Mucosa of descending colon (tissue), 3 donors: ENCODE results near the gene FKBP5. TPM values are rescaled to one million over a fixed set of nuclear protein-coding genes. Genes with fewer than 3 reads are reported as not detected.

Source experiments
- ATAC-seq: fragments of 200-7000 bp; cut with Tn5 transposase; one replicate; pipeline ENCODE4 v1.9.1; 2020; ENCODE audit warnings: mild to moderate bottlenecking, moderate library complexity
- DNase-seq, 3 donors: peaks; one replicate each; pipeline ENCODE4 v3.0.0-alpha.2; 2020
- H3K36me3 ChIP-seq: fragments of 200-600 bp; one replicate; pipeline ENCODE4 v1.8.0; 2021; ENCODE audit warnings: low read depth, mild to moderate bottlenecking
- H3K4me1 ChIP-seq: fragments of 200-600 bp; one replicate; pipeline ENCODE4 v1.8.0; 2021; ENCODE audit warnings: low read depth, mild to moderate bottlenecking
- H3K4me3 ChIP-seq: fragments of 200-600 bp; one replicate; pipeline ENCODE4 v1.8.0; 2021; ENCODE audit warnings: mild to moderate bottlenecking
- H3K9me3 ChIP-seq: fragments of 200-600 bp; one replicate; pipeline ENCODE4 v1.8.0; 2021; ENCODE audit warnings: mild to moderate bottlenecking
- CTCF ChIP-seq: fragments of 200-600 bp; IDR thresholded peaks from one replicate; pipeline ENCODE4 v1.8.0; 2022; ENCODE audit warnings: antibody characterized with exemption, mild to moderate bottlenecking
- intact Hi-C, 2 donors: fragments of 100-400 bp; cut with DNase I in 1 of 2; cut with micrococcal nuclease in 1 of 2; formaldehyde crosslinking; loops; one replicate each; pipeline versions ENCODE4 v1.11.0 to v1.11.1; 2022; cut with DNase I, micrococcal nuclease
- total RNA-seq, 3 donors: library from RNA; stranded (reverse); fragmentation: NEBNext Ultra II Directional in 2 of 3; extraction: Animal tissue kit (Norgen Biotek cat#: 25700) in 2 of 3; gene quantifications; one replicate each; pipeline versions ENCODE4 v1.2.1 to v1.2.4, GENCODE V29; 2021 to 2023
- donor health status: DM: no; HTN: no; CAD: no; lungs with moderate emphysema.
- donor health status: DM: no; HTN: no; CAD: no.
- donor health status: DM: no; HTN: yes; CAD: no.

FKBP5 gene
- total RNA-seq, 3 donors from 2014 or later = 22.1 to 174 (median 150) TPM

DNA sequence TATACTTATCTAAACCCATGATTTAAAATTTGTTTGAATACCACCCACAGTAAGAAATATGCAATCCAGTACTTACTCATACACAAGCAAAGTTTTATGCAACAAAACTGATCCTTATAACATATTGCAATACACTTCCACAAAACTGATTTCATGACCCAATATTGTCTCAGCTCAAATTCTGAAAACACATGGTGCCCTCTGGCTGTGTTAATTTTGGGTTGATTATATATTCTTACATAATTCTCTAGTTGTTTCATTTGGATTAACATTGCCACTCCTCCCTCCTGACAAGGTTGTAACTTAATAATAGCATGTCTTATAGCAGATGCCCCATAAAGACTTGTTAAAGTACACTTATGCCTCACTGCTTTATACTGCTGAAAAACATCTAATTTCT is 103.1 kb downstream of the FKBP5 start:
- intact Hi-C loops = no loop called here
- peaks cover 6% of the 10 kb centered on the region for H3K36me3 ChIP-seq
- no peak for TF ChIP-seq CTCF
- H3K4me1 ChIP-seq = no peaks in the 10 kb centered on the region
- no peak for DNase-seq
- H3K9me3 ChIP-seq = no peaks in the 10 kb centered on the region
- no peak overlapping the region for H3K4me3 ChIP-seq
- ATAC-seq = no peak

DNA sequence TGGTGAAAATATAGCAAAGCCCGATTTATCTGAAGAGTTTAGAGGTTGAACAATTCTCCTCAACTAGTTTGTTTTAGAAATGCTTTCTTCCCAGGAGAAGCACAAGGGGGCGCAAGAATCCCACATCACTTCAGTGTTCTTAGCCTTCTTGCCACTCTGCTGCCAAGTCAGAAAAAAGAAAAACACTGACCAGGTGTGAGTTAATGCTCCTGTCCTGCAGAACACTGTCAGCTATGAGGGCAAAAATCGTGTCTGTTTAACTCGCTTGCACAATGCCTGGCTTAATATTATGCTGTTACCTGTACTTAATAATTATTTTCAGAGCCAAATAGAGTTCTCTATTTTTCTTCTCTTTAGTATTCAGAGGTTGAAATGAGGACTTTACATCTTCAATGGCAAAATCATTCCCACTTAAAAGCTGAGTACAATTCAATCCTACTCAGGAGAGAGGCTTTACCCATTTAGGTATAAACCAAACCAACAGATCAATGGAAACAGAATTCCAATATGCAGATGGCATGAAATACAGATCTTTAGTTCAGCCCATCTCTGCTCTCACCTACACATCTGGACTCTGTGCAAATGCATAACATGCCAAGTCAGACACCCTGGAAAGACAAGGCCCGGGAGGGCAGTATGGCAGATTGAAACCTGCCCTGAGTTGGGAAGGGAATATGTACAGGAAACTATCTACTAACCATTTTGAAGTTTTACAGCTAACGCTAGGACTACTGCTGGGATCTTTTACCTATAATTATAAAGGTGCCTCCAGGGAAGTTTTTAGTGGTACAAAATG is 104.6 kb downstream of the FKBP5 start:
- intact Hi-C loops = loop anchor here (2.0 to 5.0 kb wide), 2 partner anchors 153 kb away; partner anchors contain the start of gene ARMC12 (in 2 of the 2)
- Histone ChIP-seq H3K36me3 (peaks cover 6% of the 10 kb centered on the region), H3K4me1 (no peaks in the 10 kb centered on the region), H3K4me3 (no peak overlapping the region), H3K9me3 (no peaks in the 10 kb centered on the region)
- DNase-seq = peak in 1 of 3 donors; percentile 84
- peak; percentile 46 for TF ChIP-seq CTCF
- ATAC-seq = peak; percentile 86

- intact Hi-C loops = loop anchor here (2.0 to 5.0 kb wide), 2 partner anchors 154 to 155 kb away; partner anchors contain the start of gene ARMC12 (in 2 of the 2)
- no peak for DNase-seq
- ATAC-seq = no peak
- TF ChIP-seq CTCF = no peak
- no peak overlapping the region for H3K4me3 ChIP-seq
- H3K4me1 ChIP-seq = no peaks in the 10 kb centered on the region
- H3K9me3 ChIP-seq = no peaks in the 10 kb centered on the region
- peaks cover 10% of the 10 kb centered on the region for H3K36me3 ChIP-seq
These were observed 106.4 kb downstream of the FKBP5 start for GRCh38 chr6:35582315-35582714.

DNA sequence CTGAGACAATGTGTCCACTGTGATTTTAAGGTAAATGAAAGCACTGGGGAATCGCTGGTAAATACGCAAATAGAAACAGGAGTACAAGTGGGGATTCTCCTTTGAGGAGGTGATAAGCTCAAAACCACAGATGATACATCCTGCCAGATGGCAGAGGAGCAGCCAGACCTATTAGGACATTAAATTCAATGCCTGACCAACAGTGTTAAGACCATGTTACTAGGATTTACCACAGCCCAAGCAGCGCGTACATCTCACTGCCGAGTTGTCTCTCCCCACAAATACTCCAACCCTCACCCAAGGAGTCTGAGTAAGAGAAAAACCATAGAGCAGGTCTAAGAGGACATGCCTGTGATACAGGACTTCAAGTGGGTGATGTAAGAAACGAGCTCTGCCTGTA is 107.1 kb downstream of the FKBP5 start:
- Histone ChIP-seq H3K4me1 (no peaks in the 10 kb centered on the region), H3K9me3 (no peaks in the 10 kb centered on the region), H3K36me3 (peaks cover 11% of the 10 kb centered on the region), H3K4me3 (no peak overlapping the region)
- TF ChIP-seq CTCF = no peak
- intact Hi-C loops = loop anchor here (2.0 to 5.0 kb wide), 2 partner anchors 155 to 156 kb away; partner anchors contain the start of gene ARMC12 (in 2 of the 2)
- DNase-seq (no peak), ATAC-seq (no peak)

DNA sequence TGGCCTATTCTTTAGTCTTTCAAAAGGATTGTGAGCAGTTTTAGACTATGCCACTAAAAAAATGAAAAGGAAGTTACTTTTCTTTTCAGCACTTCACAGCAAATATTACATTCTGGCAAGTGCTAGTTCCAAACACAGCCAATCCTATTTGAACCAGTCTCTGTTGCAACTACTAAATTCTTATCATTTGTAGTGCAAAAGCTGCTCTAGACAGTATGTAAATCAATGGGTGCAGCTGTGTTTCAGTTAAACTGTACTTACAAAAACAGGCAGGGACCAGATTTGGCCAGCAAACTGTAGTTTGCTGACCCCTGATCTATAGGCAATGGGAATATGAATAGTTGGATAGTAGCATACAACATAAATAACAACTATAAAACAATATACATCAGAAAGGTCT is 107.9 kb downstream of the FKBP5 start:
- no peak for TF ChIP-seq CTCF
- peaks cover 11% of the 10 kb centered on the region for H3K36me3 ChIP-seq
- H3K9me3 ChIP-seq = no peaks in the 10 kb centered on the region
- DNase-seq (no peak), ATAC-seq (no peak)
- H3K4me1 ChIP-seq = no peaks in the 10 kb centered on the region
- intact Hi-C loops = loop anchor here in 1 of 2 donors (5.0 kb wide), 1 partner anchor 156 kb away; the partner anchor contains the start of gene ARMC12
- H3K4me3 ChIP-seq = no peak overlapping the region
